ENCODE results near the gene WNT5A.

The WNT5A gene

DNA sequence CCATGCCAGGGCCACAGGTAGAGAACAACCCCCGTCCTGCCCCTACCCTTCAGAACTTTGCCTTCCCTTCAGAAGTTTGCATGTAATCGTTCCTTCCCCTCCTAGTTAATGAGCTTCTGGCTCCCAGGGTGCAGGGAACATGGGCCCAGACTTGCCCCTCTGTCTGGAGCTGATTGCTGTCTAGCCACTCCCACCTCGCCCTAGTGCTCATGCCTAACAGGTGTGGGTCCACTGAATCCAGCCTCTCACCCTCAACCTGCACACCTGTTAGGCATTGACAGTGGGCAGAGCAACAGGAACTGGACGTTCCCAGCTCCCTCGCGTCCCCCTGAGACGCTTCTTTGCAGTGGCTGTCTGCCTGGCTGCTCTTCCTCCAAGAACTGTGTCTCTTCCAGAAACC is 40.3 kb downstream of the WNT5A start:
- ChIA-PET CTCF (no interaction called here), POLR2A (ENCODE audit: low non-redundant PET) (no interaction called here)
- TF ChIP-seq, protein P1, sequence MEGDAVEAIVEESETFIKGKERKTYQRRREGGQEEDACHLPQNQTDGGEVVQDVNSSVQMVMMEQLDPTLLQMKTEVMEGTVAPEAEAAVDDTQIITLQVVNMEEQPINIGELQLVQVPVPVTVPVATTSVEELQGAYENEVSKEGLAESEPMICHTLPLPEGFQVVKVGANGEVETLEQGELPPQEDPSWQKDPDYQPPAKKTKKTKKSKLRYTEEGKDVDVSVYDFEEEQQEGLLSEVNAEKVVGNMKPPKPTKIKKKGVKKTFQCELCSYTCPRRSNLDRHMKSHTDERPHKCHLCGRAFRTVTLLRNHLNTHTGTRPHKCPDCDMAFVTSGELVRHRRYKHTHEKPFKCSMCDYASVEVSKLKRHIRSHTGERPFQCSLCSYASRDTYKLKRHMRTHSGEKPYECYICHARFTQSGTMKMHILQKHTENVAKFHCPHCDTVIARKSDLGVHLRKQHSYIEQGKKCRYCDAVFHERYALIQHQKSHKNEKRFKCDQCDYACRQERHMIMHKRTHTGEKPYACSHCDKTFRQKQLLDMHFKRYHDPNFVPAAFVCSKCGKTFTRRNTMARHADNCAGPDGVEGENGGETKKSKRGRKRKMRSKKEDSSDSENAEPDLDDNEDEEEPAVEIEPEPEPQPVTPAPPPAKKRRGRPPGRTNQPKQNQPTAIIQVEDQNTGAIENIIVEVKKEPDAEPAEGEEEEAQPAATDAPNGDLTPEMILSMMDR (conservative IDR thresholded peaks at IDR 0.05; ENCODE audit: low read depth) = no peak
- DNase-seq (ENCODE audit: low spot score) = no peak
- H3K27ac ChIP-seq = peak overlapping the region; percentile 44

DNA sequence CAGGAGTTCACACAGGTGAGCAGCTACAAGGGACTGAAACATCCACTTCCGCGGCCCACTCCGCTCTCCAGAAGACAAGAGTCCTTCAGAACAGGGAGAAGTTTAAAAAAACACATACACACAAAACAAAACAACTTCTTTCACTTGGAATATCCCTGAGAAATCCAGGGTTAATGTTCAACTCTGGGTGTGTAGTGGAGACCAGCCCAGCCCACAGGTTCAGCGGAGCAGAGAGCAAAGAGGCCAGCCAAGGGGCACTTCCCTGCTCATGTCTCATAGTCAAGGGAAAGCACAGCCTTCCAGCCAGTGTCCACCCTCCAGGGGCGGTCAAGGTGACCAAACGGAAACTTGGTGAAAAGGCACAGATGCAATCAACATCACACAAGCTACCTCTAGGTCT is 41.6 kb downstream of the WNT5A start:
- CTCF ChIA-PET = interaction anchor here (0.6 kb wide), 1 partner anchor 346 kb away, joined by 3 read pairs; no protein-coding TSS in a partner anchor
- POLR2A ChIA-PET (ENCODE audit: low non-redundant PET) = no interaction called here

DNA sequence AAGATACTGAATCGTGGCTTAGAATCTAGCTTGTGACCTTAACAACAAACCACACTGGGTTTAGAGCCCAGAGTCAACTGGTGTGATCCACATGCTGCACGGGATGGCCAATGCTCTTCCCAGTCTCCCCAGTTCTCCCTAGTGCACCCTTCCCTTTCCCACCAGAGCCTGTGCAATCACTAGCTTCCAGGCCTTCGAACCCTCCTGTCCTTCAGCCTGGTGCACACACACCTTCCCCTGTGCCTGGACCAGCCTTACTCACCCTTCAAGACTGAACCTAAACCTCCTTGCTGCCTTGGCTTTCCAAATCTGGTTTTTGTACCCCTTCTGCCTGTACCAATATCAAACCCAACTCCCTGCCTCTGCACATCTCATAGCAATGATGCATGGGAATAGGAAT is 43.8 kb downstream of the WNT5A start:
- CTCF ChIA-PET = no interaction called here
- POLR2A ChIA-PET (ENCODE audit: low non-redundant PET) = no interaction called here
- no peak for DNase-seq (ENCODE audit: low spot score)
- TF ChIP-seq, protein P1 (conservative IDR thresholded peaks at IDR 0.05; ENCODE audit: low read depth) = no peak
- no peak overlapping the region for H3K27ac ChIP-seq

More for the DNA sequence above, 41.6 kb downstream of the WNT5A start:
- TF ChIP-seq, protein P1 (conservative IDR thresholded peaks at IDR 0.05; ENCODE audit: low read depth) = no peak
- no peak overlapping the region for H3K27ac ChIP-seq
- no peak for DNase-seq (ENCODE audit: low spot score)

DNA sequence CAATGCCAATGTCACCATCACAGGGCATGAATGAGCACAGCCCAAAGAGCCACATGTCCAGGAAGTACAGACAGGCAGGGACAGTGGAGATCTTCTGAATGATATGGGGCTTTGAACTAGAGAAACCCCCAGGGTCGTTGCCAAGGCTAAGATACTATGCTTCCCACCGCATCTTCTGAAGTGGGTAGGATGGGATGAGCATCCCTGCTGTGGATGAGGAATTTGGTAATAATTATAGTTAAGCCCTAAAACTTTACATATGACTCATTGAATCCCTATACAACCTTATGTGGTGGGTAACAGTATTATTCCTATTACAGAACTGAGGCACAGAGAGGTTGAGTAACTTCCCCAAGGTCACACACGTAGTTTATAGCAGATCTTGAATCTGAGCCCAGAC is 44.2 kb downstream of the WNT5A start:
- POLR2A ChIA-PET (ENCODE audit: low non-redundant PET) = no interaction called here
- CTCF ChIA-PET = no interaction called here
- H3K27ac ChIP-seq = no peak overlapping the region
- DNase-seq (ENCODE audit: low spot score) = no peak
- TF ChIP-seq, protein P1 (conservative IDR thresholded peaks at IDR 0.05; ENCODE audit: low read depth) = no peak

DNA sequence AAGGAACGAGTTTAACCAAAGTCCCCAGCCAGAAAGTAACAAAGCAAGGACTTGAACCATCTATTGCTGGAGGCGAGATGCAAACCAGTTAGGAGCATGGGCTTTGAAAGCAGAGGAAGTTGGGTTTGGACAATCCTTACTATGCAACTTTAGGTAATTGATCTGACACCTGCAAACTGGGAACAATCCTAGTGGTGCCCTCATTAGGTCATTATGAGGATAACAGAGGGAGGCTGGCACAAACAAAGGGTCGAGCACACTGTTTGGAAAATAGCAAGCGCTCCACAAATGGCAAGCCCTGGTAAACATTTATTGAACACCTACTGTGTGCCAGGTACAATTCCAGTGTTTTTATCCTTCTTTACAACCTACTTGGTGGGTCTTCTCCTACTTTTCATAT is 45.6 kb downstream of the WNT5A start:
- POLR2A ChIA-PET (ENCODE audit: low non-redundant PET) = no interaction called here
- DNase-seq (ENCODE audit: low spot score) = no peak
- CTCF ChIA-PET = no interaction called here
- no peak overlapping the region for H3K27ac ChIP-seq
- TF ChIP-seq, protein P1 (conservative IDR thresholded peaks at IDR 0.05; ENCODE audit: low read depth) = no peak

DNA sequence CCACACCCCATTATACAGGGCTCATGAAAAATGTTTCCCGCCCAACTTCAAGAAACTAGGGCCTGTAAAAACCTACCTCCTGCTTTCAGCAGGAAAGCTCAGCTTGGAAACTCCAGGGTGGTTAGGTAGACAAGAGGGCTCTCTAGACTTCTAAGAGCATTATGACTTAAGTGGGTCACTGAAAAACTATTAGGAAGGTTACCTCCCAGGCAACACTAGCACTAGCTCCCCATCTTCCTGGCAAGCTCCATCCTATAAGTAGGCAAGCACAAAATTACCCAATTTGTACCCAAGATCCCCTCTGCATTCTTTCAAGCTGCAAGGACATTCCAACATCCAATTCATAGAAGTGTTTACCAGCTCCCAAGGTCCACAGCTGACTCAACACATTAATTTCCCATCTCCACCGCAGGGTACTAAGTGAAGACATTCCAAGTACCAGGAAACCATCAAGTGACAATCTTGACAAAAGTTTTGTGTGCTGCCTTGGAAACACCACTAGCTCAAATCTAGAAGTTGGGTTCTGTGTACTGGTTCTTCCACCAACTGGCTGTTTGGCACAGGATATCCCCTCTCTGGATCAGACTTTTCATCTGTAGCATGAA is 46.9 kb downstream of the WNT5A start:
- DNase-seq (ENCODE audit: low spot score) = no peak
- ChIA-PET CTCF (no interaction called here), POLR2A (ENCODE audit: low non-redundant PET) (no interaction called here)
- TF ChIP-seq, protein P1 (conservative IDR thresholded peaks at IDR 0.05; ENCODE audit: low read depth) = no peak
- no peak overlapping the region for H3K27ac ChIP-seq

All from RWPE1 (cell line).